HL-60/S4 treated with phorbol 12-myristate 13-acetate at 8.2 ng/mL for 4 days and 3 days (cell line): ENCODE measurements around the gene ABO.
"Not testable (repeated sequence)": the region's sequence is repeated elsewhere in the genome, so short reads cannot be mapped to it uniquely, and the experiment has no call there.

Source experiments
- in situ Hi-C: fragments of 300-500 bp; cut with MboI; formaldehyde crosslinking; loops from 2 replicates; pipeline ENCODE4 v1.15.0; 2022; ENCODE audit warnings: low sequenced_read_pairs

ABO gene

DNA sequence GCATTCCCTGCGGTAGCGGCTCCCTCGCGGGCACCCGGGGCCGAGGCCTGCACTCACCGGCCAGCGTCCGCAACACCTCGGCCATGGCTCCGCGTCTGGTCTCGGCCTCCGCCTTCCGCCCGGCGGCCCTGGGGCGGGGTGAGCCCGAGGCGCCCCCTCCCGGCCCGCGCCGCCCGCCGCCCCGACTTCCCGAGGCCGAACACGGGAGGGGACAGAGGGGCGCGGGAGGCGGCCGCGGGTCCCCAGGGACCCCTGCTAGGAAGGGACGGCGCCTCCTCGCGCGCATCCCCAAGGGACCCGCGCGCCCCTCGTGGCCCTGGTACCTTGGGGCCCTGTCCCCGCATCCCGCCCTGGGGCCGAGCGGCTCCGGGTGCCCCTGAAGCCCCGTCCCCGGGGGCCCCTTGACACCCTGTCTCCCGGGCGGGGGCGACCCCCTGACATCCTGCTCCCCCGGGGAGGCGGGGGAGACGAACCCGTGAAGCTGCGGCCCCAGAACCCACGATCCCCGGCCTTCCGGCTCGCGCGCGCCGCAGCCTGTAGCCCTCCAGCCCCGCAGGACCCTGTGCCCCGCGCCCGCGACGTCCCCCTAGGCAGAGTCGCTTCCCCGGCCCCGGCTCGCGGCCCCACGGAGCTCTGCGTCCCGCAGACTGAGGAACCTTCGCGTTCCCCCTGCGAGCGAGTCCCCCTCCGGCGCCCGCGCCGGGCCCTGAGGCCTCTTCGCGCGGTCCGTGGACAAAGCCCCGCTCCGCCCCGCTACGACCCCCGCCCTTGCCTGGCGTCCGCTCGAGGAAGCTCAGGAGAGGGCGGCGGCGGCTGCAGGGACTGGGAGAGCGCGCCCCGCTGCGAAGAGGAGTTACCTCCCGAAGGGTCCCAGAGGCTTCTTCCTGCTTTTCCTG is at the start of gene ABO:
TSS of gene ABO (minus strand) at position 97 of the 896 bp plus-strand sequence.
- in situ Hi-C loops, result no loop called here

DNA sequence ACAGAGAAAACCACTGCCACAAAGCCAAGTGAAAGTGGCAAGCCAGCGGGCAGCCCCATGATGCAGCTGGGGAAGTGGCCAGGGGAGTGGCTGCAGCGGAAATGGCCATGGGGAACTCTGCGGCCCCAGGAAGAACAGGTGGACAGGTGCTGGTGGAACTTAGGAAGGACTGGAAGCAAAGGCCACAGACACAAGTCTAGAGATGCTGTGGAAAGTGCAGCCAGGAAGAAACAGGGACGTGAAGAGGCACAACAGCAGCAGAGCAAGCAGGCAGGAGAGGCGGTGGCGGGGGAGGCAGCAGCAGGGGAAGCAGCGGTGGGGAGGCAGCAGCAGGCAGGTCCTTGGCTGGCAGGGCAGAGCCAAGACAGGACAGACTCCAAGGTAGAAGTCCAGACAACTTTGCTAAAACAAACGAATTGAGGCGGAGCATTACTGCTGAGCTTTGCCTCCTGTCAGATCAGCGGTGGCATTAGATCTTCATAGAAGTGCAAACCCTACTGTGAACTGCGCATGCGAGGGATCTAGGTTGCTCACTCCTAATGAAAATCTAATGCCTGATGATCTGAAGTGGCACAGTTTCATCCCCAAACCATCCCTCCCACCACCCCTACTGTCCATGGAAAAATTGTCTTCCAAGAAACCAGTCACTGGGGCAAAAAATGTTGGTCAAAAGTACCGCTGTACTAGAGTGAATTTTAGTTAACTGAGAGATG is 49.1 kb upstream of the ABO start:
- in situ Hi-C loops, result no loop called here

DNA sequence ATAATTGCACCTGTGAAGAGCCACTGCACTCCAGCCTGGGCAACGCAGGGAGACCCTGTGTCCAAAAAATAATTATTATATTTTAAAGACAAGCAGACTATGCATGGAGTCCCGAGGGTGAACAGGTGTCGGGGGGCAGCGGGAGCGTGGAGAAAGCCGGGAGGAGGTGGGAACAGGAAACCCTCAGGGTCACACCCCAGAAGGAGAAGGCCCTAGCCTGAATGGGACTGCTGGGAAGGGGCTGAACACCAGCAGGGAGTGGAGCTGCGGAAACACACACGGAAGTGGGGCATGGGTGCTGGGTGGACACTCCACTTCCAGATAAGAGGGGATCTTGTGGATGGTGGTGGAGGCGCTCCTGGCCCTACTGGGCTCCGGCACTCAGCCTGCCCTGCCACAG is 48.2 kb upstream of the ABO start:
- in situ Hi-C loops, result no loop called here

DNA sequence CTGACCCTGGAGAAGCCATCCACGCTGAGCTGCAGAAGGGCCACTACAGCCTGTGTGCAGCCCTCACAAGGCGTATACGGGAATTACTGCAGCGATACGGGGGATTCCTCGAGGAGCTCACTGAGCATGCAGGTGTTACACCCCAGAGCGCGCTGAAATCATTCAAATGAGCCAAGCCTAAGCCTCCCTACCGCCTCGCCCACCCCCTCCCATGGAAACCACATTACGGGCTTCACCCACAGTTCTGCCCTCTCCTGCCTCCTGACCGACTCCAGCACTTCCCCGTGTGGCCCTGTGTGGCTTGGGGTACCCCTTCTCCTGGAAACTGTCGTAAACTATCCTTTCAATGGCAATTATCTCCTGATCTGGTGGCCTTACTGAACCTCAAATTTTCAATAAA is 47.7 kb upstream of the ABO start:
- in situ Hi-C loops, result no loop called here

DNA sequence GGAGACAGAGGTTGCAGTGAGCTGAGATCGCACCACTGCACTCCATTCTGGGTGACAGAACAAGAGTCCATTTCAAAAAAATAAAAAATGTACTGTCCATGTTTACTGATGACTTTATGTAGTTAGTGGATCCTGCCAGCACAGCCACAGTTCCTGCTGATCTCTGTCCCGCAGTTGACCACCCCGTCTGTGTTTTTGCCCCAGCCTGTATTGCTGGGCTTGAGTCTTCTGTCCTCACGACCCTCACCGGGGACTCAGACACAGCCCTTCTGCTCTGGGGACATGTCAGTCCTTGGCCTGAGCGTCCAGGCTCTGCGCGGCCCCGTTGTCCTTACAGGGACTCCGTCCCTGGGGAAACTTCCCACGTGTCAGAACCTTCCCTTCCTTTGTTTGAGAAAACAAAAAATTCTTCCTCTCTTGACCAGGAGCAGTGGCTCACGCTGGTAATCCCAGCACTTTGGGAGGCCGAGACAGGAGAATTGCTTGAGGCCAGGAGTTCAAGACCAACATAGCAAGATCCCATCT is 46.5 kb upstream of the ABO start:
- in situ Hi-C loops, result no loop called here

DNA sequence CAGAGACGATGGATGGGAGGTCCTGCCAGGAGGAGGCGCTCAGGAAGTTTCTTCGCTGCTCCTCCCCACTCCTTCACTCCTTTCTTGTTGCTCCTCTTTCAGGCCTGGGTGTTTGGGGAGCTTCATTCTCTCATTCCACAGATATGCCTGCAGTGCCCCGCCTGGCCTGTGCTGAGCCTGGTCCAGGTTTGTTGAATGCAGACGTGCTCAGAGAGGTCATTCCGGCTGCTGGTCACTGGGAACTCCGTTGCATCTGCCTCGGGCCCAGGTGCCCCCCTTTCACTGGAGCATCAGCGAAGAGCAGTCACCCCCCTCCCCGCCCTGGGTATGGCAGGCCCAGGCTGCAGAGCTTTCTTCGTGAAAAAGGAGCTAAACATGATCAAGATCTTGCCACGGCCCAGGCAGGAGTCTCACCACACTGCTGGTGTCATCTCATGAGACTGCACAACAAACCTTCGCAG is 45.5 kb upstream of the ABO start:
- in situ Hi-C loops, result no loop called here

DNA sequence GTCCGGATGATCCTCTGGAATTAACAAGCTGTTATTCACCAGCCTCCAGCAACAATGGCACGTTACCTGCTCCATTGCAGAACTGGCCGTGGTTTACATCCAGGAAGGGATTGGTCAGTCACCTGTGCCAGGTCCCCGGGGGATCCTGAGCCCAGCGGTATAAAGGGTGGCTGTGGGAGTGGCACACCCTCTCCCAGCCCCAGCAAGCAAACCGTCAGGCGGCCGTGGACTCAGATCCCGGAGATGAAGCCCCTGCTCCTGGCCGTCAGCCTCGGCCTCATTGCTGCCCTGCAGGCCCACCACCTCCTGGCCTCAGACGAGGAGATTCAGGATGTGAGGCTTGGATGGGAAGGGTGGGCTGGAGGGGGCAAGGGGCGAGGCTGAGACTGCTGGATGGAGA is 42.5 kb upstream of the ABO start:
- in situ Hi-C loops, result not testable (repeated sequence)

DNA sequence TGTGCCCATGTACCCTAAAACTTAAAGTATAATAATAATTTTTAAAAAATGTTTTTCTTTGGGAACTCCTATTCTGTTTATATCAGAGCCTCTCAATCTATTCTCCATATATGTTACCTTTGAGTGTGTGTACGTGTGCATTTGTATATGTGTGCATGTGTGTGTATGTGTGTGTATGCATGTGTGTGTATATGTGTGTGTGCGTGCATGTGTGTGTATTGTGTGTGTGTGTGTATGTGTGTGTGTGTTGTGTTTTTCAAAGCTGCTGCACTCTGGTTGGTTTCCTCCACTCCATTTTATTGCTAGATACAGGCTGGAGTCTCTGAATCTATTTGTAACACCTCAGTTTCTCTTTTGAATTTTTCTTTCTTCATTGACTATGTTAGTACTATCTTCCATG is 41.0 kb upstream of the ABO start:
- in situ Hi-C loops, result no loop called here

DNA sequence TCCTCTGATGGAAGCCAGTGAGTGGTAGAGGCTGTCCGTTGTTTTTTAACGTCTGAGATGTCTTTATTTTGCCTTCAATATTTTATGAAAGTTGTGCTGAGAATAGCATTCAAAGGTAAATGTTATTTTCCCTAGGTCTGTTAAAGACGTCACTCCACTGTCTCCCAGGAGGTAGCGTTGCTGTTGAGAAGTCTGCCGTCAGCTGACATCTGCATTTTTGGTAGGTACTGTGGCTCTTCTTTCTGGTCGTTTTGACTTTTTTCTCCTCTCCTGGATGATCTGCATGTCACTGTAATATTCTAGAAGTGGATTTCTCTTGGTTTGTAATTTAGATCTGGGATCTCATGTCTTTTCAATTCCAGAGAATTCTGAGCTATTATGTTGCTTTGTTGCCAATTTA is 34.6 kb upstream of the ABO start:
- in situ Hi-C loops, result no loop called here

DNA sequence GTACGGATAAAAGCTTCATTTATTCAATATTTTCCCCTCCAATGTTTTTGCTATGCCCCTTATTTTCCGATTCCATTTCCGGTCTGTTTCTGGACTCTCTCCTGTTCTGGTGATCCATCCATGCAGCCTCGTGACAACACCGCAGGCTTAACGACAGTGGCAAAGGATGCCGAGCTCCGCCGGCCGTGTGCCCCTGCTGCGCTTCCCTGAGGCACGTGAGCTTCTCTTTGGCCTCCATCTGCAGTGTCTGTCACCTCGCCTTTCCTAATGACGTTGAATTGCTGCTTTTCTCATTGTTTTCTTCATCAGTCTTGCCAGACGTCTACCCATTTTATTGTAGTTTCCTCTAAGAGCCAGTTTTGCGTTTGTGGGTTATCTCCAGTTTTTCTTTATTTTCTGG is 32.3 kb upstream of the ABO start:
- in situ Hi-C loops, result no loop called here

DNA sequence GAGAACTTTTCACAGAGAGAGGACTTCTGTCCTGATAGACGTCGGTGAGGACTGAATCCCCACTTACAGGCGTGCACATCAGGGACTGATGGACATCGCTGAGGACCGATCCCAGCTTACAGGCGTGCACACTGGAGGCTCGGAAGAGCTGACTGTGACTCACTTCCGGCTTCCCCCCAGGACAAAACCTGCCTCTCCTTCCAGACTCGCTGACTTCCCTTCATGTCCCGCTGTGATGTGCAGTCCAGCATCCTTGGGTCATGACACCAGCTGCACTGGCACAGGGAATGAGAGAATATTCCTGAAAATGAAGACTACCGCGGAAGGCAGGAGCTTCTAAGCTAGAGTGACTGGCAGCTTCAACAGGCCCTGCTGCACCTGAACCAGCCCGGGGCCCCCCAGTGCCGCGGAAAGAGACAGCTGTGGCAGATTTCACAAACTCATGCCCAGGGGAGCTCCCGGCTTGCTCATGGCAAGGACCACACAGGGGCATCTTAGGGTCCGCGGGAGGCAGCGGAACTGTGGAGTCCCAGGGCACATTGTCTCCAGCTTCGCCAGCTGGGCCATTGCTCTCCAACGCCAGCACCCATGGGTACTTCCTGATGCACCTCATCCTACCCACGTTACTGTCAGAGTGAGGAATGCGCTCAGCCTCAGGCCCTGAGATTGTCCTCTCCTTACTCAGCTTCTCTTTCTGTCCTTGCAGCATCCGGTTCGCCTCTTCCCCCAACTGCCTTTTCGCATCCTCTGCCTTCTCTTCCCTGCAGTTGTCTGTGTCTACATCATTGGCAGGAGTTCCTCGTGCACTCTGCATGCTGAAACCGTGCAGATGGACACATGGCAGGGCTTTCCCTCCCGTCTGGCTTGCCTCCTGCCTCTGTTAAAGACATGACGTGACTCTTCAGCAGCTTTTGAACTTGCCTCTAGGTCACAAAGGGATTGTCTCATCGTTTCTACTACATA is 31.5 kb upstream of the ABO start:
- in situ Hi-C loops, result no loop called here

DNA sequence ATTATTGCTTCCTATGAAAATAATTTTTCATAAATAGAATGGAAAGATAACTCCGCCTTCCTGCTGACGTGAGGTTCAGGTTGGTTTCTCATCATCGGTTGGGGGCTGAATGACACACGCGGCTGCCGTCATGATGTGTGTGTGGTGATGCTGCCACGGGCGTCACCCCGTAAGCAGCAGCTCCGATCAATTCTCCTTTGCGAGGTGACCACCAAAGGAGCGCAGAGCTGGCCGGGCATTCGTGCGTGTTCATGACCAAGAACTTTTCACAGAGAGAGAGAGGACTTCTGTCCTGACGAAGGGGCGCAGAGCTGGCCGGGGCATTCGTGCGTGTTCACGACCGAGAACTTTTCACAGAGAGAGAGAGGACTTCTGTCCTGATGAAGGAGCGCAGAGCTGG is 30.7 kb upstream of the ABO start:
- in situ Hi-C loops, result no loop called here

DNA sequence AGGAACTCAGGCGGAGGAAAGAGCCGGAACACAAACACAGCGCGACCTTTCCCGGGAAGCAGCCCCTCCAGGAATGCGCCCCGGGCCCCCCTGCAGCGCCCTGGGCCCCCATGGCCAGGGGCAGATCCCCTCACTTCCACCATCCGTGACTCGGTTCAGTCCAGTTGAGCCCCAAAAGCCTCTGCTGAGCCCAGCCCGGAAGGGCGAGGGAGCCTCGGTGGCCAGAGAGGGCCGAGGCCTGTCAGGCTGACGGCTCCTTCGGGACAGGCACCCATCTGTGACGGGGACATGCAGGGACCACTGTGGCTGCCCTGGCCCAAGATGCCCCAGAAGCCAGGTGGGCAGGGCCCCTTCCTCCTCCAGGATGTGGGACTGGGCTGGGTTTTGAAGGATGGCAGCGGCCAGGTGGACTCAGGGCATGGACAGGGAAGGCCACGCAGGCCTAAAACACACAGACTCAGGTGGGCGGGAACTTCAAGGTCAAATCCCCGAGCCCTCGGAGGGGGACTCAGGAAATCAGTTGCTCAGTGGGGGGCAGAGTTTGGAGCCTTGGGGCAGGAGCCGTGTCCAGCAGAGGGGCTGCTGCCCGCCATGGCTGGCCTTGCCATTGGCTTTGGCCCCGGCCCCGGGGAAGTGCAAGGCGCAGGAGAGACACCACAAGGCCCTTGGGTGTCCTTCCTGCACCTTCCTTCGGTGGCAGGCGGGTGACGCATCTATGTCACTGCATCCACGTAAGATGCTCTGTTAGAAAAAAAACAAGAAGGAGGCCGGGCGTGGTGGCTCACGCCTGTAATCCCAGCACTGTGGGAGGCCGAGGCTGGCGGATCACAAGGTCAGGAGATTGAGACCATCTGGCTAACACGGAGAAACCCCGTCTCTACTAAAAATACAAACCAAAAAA is 29.7 kb upstream of the ABO start:
- in situ Hi-C loops, result no loop called here

DNA sequence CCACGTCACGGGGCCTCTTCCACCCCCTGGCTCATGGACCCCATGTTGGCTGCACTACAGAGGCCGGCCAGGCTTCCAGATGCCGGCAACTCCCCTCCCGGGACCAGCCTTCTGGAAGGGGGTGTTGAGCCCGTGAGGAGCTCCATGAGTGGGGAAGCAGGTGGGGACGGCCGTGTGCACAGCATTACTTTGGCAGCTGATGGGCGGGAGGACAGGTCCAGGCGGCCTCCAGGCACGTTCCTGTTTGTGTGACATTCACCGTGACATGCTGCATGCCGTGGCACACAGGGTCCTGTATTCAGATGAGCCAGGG is 29.1 kb upstream of the ABO start:
- in situ Hi-C loops, result no loop called here

DNA sequence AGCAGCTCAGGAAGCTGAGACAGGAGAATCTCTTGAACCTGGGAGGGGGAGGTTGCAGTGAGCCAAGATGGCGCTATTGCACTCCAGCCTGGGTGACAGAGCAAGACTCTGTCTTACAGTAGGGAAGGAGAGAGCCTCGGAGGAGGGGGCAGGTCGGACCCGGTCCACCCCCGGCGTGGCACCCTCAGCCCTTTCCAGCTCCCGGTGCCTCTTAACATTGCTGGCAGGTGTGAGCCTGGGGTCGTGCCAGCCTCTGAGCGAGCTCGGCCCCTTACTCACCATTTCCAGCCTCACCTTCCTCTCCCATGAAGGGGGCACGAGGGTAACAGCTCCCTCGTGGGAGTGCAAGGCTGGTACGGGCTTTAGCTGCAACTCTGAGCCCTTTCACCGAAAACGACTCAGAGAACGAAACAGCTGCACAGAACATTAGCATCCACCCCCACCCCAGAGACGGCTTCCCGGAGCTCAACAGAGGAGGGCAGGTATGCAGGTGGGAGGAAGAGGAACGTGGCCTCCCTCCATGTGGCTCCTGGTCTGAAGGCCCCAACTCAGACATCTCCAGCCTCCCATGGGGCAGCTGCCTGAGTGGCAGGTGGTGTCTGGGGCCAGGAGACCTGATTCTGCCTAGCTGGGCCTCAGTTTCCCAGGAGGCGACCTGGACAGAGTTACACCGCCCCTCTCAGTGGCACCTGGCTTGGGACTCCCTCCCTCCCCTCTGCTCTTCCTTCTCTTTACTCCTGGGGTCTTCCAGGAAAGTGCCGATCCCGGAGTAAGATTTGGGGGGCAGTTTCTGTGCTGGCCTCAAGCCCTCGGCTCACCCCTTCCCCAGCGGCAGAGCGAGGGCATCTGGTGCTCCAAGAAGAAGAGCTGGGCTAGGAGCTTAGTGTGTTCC is 28.5 kb upstream of the ABO start:
- in situ Hi-C loops, result no loop called here

DNA sequence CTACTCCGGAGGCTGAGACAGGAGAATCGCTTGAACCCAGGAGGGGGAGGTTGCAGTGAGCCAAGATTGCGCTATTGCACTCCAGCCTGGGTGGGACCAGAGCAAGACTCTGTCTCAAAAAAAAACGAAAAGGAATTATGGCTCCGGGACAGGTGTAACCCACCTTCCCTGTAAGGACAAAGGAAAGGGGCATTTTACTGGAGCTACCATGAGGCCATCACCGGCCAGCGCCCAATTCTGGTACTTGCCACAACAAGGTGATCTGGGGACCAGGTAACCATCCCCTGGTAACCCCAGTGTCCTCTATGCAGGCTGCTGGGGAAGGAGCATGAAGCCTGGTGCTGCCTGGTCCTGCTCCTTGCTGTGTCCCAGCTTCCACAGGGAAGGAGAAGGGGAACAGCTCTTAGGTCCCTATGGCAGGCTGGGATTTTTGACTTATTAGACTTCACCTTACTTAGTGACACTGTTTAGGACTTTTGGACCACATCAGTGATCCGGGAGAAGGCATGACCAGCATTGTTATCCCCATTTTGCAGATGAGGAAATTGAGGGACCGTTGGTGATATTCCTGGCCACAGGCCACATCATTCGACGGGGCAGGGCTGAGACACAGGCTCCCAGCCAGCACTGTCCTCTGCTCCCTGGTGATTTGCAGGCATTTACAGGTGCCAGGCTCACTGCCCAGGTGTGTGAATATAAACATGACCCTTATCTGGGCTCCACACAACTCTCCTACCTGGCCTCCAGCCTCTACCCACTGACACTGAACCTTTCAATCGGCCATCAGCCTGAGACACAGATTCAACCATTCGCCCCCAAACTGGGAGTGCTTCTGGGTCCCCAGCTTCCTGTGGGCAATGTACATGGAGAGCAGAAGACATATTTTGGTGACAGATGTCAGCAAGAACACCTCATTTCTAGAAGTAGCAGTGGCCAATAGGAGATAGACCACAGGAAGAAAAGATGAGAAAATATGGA is 26.5 kb upstream of the ABO start:
- in situ Hi-C loops, result no loop called here

DNA sequence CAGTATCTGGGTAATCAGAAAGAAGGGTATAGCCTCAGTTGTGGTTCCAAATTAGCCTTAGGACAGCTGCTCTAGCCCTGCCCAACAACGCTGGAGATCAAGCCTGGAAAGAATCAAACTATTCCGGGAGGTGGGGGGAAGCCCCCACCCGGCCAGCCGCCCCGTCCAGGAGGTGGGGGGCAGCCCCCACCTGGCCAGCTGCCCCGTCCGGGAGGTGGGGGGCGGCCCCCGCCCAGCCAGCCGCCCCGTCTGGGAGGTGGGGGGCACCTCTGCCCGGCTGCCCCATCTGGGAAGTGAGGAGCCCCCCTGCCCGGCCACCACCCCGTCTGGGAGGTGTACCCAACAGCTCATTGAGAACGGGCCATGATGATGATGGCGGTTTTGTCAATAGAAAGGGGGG is 25.0 kb upstream of the ABO start:
- in situ Hi-C loops, result not testable (repeated sequence)

DNA sequence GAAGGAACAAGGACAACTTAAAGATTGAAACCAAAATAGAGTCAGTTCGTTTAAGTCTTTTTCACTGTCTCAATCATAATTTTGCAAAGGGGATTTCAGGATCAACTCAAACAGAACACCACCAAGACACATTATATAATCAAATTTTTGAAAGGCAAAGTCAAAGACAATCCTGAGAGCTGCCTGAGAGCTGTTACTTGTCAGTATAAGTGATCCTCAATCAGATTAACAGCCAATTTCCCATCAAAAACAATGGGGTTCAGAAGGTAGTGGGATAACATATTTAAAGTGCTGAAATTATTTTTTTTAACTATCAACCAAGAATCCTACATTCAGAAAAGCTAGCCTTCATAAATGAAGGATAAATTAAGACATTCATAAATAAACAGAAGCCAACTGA is 19.3 kb upstream of the ABO start:
- in situ Hi-C loops, result no loop called here
